Activated gamma-delta T cell (primary cell): ENCODE measurements around the gene RNF32.
"Not testable (repeated sequence)": the region's sequence is repeated elsewhere in the genome, so short reads cannot be mapped to it uniquely, and the experiment has no call there.

Experiments used
- DNase-seq: peaks from one replicate; lab custom pipeline; 2025; lab: John Stamatoyannopoulos, UW

RNF32 gene

DNA sequence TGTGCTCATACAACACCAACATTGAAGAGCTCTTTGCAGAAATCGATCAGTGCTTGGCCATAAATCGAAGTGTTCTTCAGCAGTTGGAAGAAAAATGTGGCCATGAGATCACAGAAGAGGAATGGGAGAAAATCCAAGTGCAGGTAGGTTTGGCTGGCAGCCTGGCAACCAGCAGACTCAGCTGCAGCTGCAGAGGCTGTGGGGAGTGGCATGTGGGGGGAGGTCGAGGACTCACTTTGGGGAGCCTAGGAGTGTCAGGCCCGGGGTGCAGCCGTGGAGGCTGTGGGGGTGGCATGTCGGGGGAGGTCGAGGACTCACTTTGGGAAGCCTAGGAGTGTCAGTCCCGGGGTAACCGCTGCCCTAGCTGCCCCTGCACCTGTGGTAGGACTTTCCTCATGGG, 35.1 kb downstream of the RNF32 start:
- DNase-seq, result no peak

DNA sequence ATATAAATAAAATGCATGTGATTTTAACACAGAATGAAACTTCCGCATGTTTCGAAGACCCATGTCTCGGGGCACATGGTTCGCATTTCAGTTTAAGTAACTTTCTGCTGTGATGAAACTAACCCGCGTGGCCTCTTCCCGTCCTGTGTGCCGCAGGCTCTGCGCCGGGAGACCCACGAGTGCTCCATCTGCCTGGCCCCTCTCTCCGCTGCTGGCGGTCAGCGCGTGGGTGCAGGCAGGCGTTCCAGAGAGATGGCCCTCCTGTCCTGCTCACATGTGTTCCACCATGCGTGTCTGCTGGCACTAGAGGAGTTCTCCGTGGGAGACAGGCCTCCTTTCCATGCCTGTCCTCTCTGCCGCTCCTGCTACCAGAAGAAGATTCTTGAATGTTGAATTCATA, 35.7 kb downstream of the RNF32 start:
- DNase-seq, result no peak

DNA sequence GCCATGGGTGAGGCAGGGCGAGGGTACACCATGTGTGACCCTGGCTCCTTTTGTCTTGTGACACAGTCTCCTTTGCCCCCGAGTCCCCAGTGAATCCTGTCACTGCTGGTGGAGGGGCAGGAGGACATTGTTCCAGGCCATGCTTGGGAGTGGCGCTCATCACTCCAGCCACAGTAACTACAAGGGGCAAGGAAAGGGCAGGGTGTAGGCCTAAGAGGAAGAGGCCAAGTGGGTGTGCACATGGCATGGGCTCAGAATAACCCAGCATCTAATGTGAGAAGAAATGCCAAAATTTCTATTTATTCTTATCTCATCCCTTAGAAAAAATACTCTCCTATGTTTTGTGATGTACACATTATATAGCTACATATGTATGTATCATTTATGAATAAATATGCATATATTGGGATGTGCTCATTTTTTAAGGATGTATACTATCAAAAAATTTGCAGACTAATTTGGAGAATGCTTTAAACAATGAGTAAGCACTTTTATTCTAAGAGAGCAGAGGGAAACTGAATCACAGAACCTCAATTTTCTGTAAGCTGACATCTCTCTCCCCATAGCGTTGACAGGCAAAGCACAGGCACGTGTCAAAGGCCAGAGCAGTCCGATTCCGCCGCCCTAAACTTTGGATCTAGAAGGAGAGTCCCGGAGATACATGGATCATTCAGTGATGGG, 36.9 kb downstream of the RNF32 start:
- no peak for DNase-seq

DNA sequence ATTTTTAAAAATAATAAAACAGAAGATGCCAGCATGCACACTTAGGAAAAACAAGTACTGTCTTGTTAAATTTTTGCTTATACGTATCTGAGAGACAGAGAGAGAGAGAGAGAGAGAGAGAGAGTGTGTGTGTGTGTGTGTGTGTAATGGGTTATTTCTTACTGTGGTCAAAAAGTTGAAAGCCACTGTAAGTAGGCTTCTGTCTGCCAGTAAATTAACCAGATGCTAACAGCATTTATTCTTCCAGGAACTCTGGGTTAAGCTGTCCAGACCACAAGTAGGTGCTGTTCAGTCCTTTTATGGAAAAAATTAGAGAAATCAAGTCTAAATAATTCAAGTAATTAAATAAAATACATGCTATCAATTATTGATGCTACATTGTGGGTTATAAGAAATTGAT, 39.7 kb downstream of the RNF32 start:
- no peak for DNase-seq

DNA sequence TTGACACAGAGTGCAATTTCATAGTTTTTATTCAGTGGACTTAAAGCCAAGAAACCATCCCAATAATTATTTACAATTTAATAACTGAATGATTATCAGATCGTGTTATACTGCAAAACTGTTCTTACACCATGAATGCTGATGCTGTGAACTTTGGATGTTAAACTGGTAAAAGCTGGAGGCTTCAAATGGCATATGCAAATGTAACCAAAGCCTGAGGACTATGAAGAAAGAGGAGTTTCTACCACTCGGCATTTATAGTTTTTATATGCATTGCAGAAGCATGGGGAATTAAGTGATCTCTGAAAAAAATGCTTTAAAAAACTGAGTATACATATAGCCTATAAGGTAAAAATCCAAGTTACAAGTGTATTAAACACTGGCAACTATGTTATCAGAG, 42.4 kb downstream of the RNF32 start:
- DNase-seq, result no peak

DNA sequence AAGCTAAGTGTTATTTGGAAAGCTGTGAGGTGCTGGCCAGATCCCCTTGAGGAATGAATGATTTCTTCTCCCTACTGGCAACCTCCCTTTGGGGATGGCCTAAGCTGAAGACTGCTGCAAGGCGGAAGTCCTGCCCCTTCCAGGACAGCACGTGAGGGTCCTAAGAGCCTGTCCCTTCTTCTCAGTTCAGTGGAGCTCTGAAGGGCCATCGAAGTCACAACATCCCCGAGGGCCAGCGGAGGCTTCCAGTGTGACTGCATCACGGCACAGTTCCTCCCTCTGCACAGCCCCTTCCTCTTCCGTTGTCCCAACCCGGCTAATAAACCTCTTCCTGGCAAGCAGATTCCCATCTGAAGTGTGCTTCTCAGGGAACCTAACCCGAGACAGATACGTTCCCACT, 43.7 kb downstream of the RNF32 start:
- DNase-seq, result no peak

DNA sequence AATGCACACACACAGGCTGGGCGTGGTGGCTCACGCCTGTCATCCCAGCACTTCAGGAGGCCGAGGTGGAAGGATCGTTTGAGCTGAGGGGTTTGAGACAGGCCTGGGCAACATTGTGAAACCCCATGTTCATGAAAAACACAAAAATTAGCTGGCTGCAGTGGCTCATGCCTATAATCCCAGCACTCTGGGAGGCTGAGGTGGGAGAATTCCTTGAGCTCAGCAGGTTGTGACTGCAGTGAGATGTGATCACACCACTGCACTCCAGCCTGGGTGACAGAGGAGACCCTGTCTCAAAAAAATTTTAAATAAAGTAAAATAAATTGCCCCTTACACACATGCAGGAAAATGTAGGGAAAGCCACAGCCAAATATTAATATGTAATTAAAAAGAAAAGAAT, 44.1 kb downstream of the RNF32 start:
- no peak for DNase-seq

DNA sequence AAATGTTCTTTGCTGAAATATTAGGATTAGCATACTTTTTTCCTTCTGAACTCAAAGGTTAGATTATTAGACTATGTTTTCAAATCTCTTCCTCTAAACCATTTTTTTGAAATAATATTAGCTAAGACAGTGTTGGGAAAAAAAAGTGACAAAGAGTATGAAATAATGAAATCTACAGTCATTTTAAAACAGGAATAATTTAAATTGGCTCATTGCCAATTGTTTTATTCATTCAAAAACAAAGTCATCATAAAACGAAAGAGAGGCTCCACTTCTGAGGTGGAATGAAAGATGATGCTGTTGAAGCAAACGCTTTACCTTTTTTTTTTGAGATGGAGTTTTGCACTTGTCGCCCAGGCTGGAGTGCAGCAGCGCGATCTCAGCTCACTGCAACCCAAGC, 51.2 kb downstream of the RNF32 start:
- DNase-seq, result no peak

DNA sequence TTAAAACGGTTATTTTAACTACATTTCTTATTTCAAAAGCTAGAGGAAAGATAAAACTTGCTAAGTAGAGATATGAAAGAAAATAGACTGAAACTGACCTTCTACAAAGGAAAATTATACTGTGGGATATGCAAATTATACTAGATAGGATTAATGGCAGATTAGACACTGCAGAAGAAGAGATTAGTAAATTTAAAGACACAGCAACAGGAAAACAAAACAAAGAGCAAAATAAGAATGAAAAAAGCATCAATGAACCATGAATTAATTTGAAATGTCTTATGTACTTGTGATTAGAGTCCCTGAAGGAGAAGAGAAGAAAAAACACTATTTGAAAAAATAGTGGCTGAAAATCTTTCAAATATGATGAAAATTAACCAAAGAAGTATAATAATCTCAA, 52.3 kb downstream of the RNF32 start:
- no peak for DNase-seq

DNA sequence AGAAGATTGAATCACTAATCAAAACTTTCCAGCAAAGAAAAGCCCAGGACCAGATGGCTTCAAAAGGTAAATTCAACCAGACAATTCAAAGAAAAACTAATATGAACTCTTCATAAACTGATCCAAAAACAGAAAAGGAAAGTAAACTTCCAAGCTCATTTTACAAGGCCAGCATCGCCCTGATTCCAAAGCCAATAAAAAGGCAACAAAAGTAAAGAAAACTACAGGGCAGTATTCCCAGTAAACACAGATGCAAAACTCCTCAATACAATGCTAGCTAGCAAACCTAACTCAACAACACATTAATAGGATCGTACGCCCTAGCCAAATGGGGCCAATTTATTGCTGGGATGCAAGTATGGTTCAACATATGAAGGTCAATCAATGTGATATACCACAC, 53.1 kb downstream of the RNF32 start:
- no peak for DNase-seq

DNA sequence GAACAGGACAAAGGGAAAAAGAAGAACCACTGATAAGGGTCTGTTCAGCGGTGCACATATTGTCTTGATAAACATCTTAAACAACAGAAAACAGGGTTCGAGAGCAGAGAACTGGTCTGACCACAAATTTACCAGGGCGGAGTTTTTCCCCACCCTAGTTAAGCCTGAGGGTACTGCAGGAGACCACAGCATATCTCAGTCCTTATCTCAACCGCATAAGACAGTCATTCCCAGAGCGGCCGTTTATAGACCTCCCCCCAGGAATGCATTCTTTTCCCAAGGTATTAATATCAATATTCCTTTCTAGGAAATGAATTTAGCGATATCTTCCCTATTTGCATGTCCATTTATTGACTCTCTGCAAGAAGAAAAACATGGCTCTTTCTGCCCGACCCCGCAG, 56.7 kb downstream of the RNF32 start:
- DNase-seq, result not testable (repeated sequence)

DNA sequence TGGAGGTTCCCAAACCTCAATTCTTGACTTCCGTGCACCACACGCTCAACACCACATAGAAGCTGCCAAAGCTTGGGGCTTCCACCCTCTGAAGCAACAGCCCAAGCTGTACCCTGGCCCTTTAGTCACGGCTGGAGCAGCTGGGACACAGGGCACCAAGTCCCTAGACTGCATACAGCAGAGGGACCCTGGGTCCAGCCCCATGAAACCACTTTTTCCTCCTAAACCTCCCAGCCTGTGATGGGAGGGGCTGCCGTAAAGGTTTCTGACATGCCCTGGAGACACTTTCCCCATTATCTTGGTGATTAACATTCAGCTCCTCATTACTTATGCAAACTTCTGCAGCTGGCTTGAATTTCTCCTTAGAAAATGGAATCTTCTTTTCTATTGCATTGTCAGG, 57.9 kb downstream of the RNF32 start:
- not testable (repeated sequence) for DNase-seq

DNA sequence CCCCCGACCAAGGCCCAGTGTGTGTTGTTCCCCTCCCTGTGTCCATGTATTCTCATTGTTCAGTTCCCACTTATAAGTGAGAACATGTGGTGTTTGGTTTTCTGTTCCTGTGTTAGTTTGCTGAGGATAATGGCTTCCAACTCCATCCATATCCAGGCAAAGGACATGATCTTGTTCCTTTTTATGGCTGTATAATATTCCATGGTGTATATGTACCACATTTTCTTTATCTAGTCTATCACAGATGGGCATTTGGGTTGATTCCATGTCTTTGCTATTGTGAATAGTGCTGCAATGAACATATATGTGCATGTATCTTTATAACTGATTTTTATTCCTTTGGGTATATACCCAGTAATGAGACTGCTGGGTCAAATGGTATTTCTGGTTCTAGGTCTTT, 61.2 kb downstream of the RNF32 start:
- not testable (repeated sequence) for DNase-seq

DNA sequence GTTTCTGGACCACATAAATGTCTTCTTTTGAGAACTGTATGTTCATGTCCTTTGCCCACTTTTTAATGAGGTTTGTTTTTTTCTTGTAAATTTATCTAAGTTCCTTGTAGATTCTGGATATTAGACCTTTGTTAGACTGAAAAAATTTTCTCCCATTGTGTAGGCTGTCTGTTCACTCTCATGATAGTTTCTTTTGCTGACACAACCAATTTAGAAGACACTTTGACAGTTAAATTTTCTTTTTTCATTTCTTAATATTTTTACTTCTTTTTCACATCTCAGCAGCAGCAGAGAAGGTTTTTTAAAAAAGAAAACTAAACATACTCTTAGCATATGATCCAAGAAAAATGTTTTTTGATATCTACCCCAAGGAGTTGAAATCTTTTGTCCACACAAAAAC, 61.8 kb downstream of the RNF32 start:
- no peak for DNase-seq

DNA sequence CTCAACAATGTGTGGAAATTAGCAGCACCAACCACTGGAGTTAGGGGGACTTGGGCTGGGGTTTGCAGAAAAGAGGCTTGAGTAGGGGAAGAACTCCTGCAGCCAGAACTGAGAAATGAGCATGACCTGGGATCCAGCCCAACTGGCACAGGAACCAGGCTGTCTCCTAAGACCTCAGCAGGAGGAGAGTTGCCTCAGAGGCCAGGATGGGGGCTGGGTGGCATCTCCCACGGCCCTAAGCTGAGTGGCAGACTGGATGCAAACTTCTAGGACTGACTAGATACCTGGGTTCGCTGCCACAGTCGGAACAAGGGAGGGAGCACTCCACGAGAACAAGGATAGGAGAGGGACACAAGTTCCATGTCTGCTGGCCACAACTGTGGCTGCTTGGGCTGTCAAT, 62.6 kb downstream of the RNF32 start:
- DNase-seq, result no peak

DNA sequence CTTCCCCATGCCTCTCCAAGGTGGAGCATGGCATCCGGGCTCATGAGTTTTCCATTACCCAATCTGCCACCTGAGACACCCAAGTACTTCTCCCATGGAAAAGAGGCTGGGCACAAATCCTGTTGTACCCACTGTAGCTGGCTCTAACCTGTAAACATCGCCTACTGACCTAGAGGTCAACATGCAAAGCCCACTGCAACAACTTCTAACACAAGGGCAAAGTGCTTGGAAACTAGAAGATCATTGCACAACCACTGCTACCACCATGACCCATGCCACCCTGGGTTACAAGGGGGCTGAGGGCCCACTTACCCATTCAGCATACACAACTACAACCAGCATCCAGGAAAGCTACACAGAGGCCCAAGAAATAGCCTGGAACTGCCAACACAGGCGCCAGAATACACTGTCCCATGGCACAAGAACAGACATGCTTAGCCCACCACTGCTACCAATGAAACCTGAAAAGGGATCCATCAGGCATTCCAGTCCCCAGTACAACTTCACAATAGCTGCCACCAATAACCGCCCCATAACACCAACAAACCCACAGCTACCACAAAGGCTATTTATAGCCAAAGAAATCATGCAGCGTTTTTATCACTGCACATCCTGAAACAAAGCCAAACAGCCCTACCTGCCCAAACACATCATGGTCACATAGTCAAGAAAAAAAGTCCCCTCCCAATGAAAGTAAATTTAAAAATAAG, 63.4 kb downstream of the RNF32 start:
- DNase-seq, result no peak

DNA sequence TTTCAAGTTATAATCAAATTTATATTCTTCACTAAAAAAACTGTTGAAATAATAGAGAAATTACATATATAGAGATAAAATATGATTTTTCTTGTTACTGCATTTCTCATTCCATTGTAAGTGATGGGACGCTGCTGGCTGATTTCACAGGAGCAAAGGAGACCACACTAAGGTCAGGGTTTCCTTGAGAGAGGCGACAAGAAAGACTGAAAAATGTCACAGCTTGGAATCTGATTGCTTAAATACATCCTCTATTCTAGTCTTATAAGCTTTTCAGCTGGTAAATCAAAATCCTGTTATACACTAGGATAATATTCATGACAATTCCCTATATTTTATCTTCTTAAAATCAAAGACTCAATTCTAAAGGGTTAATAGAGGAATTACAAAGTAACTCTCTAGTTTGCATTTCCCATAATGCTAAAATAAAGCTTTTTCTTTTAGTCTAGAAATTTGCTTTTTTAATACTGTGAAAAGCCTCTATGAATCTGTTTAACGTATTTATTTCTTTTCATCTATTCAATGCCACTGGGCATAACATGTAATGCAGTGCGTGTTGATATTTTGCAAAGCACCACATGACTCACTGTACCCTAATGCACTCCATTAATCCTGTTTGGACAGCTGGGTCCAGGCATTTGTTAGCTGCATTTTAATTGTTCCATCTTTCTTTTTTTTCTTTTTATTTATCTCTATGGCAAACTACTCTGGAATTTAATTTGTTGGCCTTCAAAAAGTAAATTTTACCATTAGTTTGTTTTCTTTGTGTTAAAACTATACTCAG, 81.7 kb downstream of the RNF32 start:
- no peak for DNase-seq

DNA sequence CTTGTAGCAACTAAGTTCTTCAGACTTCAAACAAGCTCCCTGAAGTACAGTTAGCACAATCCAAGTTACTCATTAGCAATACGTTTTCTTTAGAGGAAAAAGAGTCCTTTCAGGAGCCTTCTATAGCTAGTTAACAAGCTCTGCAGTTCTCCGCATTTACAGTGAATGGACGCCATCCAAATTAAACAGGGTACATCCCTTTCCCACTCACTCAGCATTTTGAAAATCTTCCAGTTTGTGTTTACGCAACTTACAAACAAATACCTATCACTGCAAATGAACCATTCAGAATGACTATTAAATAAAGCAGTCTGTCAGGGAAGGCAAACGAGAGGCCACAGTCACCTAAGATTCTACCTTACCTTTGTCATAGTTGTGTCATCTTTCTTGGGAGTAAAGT, 84.5 kb downstream of the RNF32 start:
- no peak for DNase-seq

DNA sequence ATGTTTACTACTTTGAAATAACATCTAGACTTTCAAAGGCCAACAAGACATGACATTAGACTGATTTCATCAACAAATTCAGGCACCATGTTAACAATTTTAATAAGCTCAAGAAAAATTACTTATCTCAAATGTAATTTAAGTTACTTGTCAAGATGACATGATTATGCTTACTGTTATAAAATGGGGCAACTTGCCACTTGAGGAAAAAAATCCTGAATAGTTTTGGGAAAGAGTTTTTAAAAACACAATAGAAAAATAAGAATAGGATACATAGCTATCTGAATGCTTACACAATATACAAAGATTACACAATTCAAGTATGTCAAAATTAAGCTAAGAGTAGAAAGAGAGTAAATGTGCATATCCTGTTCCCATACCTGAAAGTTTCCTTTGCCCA, 85.4 kb downstream of the RNF32 start:
- no peak for DNase-seq
